DMS 273 (cell line): ENCODE measurements around the gene TIE1.
A peak's percentile ranks its signal among the peaks of the same experiment; 100 is the strongest.

ENCODE experiments used
- DNase-seq: peaks from one replicate; lab custom pipeline; 2025; ENCODE audit not compliant: unreplicated experiment; lab: John Stamatoyannopoulos, UW

TIE1 gene

DNA sequence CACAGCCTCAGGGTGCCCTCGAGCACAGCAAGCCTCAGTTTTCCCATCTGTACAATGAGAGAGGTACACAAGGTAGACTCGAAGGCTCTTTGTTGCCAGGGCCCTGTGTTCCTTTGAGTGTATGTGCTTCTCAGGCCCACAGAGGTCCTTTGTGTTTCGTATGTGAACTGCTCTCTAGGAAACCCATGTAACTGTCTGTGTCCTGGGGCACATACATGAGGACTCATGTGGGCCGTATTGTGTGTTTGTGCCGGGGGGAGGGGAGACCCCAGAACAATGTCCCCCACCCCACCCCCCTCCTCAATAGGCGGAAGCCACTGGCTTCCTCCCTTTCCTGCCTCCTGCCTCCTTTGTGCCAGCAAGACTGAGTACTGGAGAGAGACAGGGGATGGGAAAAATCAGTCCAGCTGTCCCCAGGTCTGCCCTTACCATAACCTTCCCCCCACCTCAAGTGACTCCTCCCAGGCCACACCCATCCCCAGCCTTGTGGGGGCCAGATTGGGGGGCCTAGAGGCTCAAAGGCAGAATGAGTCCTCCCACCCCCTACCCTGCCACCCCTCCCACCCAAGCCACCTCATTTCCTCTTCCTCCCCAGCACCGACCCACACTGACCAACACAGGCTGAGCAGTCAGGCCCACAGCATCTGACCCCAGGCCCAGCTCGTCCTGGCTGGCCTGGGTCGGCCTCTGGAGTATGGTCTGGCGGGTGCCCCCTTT lies at the start of gene TIE1:
Gene TIE1, plus strand, starts transcription at position 605 of the 717 bp plus-strand sequence. Its CDS starts 90 bp downstream, at position 695.
- DNase-seq = no peak

DNA sequence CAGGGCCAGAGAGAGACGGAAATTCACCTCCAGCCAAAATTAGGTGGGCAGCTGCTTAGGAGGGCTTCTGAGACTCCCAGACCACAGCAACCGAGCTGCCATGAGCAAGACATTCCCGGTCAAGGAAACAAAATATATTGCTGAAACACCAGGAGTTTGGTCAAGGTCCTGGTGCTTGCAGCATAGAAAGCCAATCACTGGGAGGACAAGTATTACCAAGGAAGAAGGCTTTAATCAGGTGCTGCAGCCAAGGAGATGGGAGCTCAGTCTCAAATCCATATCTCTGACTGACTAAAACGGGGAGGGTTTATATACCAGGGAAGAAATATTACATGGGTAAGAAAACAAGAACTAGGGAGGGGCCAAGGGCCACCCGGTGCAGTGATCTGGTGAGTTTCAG lies 49.8 kb upstream of the TIE1 start:
- no peak for DNase-seq

DNA sequence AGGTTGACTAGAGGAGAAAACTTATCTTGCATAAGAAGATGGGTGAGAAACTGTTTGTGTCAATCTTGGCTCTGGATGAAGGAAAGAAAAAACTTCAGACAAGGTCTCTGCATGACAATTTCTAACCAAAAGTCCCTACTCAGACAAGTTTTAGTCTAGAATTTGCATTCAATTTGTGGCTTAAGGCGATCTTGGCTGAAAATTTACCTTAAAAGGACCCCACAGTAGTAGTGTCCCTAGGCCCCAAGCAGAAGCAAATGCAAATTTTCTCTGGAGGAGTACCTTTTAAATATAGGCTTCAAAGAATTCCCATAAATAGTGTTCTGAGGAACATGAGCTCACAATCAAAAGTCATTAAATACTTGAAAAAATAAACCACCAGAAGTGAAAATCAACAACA lies 48.6 kb upstream of the TIE1 start:
- no peak for DNase-seq

DNA sequence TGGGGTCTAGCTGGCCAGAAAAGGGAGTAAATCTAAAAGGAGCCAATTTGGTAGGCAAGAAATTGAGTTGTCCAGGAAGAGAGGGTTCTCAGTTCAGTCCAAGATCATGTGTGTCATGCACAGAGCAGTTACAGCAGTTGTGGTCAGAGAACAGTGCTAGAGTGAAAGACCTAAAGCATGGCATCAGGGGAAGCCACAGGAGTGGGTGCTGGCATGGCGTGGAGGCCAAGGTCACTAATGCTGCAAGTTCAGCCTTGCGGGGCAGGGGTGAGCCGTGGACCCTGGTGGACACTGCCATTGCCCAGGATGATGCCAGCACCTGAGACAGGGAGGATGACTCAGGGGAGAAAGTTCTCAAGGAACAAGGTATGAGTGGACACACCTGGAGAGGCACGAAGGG lies 47.6 kb upstream of the TIE1 start:
- no peak for DNase-seq

DNA sequence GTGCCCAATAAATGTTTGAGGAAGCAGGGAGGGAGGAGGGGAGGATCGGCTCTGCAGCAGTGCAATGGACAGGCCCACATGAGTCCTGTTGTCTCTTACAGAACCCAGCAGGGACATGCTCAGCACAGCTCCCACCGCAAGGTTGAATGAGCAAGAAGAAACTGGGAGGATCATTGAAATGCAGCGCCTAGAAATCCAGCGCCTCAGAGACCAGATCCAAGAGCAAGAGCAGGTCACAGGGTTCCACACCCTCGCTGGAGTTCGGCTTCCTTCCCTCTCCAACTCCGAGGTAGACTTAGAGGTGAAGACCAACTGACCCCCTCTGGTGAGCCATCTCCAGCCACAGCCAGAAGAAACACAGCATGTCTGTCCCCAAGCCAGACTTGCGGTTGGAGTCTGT lies 46.9 kb upstream of the TIE1 start:
- no peak for DNase-seq

DNA sequence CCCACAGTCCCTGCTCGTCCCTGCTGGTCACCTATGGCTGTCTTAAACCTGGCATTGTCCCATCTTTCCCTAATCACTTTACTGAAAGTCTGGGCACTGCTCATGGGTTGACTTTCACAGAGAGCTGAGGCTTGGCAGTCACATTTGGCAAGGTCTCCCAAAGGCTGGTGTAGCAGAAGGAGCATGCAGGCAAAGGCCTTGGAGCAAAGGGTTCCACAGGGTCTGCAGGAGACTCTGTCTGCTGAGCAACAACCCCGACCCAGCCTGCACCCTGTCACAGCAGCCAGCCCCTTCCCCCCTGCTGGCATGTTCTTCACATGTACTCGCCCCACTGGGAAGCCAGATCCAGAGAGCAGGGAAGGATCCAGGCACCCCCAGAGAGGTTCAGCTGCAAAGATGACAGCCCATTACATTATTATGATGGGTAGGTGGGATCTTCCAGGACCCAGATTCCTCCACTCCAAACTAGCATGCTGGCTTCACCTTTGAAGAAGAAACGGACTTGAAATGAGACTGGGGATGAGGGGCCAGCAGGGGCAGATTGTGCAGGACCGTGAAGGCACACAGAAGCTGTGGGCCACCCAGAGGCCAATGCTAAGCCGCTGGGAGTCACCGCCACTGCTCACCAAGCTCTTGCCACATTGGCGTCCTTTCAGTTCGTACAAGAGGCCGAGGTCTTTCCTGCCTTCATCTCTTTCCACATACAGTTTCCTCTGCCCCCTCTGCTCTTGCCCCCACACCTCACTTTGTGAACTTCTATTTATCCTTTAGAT lies 45.2 kb upstream of the TIE1 start:
- DNase-seq = no peak

DNA sequence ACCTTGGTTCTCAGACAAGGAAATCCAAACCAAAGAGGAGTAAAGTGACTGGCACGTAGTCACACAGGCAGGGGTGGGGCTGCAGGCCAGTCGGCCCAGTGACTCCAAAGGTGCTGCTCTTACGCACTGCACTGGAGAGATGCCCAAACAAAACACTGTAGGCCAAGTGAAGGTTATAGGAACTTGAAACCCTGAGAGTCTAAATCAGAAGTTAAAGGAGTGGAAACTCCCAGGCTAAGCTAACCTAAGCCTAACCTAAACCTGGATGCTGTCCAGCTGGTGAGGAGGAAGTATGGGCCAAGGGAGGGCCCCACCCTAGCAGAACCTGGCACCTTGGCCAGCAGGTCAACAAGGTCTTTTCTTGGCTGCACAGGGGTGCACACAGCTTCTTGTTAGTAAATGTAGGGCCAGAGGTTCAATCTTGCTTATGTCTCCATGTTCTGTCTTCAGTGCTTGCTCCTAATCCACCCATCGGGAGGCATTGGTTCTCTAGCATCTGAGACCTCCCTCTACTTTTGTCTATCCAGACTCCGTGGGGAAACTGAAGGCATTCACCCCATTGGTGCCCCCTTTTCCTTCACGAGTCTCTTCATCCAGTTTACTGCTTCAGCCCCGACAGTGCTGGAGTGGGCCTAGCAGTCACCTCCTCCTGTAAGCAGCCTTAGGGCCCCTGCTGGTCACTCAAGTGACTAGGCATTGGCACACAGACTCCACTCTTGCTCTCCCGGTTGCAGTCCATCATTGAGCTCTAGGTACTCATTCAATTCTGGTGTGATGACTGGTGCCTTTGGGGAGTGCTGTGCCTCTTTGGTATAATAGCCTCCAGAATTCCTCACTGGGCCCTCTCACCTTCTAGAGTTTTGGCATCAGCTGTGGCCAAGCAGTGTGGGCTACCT lies 43.9 kb upstream of the TIE1 start:
- DNase-seq = no peak

DNA sequence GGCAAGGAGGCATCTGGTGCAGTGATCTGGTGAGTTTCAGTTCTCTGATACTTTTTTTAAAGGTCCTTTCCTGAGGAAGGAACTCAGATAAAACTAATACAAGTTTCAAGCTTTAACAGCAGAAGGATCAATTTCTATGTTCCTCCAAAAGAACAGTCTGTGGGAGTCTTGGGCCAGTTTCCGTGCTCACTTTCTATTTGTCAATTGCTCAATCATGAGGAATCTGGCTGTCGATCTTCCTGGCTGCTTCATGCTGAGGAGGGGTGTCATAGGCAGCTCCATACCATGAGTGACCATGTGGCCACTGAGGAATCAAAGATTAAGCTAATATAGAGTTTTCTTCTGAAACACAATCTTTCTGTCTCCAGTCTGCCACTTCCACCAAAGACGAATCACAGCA lies 42.4 kb upstream of the TIE1 start:
- no peak for DNase-seq

DNA sequence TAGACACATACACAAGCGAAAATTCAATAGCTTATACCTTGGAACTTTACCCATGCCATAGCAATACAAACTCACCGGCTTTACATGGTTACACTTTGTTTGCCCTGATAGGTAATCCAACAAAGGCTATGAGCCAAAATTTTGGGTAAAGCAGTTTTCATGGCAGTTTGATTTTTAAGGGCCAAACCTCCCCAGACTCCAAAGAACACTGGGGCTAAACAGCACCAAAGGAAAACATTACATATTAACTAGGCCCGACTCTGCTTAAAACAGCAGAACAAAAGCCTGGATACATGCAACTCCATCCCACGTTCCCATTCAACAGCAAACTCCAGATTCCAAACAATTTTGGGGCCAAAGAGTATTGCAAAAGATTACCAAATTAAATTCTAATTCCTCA lies 35.4 kb upstream of the TIE1 start:
- DNase-seq = no peak

DNA sequence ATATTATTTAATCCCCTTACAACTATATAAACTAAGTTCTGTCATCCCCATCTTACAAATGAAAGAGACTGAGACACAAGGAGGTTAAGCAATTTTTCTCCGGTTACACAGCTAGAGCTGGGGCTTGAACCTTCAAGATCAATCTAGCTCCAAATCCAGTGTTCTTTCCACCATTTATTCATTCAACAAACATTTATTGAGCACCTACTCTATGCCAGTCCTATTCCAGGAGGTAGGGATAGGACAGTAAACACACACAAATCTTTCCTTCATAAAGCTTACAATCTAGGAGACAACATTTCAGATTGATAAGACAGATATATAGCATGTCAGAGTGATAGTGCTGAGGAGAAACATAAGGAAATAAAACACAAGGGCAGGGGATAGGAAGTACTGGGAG lies 33.9 kb upstream of the TIE1 start:
- no peak for DNase-seq

DNA sequence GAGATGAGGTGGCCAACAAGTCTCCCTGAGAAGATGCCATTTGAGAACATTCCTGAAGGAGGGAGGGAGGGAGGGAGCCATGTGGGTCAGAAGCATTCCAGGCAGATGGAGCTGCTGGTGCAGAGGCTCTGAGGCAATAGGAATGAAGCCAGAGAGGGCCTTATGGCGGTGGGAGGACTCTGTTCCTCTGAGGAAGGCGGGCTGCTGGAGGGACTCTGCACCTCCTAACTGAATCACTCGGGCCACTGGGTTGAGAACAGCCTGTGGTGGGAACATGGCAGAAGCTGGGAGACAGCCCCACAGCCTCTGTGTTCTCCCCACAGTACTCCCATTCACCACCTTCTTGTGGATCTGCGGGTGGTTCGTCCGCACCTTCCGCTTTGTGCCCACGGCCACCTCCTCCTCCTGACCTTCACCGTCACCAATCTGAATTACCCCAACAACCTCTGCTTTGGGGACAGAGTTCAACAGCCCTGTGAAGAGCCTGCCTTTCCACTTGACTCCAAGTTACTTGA lies 33.4 kb upstream of the TIE1 start:
- peak; percentile 51 for DNase-seq

DNA sequence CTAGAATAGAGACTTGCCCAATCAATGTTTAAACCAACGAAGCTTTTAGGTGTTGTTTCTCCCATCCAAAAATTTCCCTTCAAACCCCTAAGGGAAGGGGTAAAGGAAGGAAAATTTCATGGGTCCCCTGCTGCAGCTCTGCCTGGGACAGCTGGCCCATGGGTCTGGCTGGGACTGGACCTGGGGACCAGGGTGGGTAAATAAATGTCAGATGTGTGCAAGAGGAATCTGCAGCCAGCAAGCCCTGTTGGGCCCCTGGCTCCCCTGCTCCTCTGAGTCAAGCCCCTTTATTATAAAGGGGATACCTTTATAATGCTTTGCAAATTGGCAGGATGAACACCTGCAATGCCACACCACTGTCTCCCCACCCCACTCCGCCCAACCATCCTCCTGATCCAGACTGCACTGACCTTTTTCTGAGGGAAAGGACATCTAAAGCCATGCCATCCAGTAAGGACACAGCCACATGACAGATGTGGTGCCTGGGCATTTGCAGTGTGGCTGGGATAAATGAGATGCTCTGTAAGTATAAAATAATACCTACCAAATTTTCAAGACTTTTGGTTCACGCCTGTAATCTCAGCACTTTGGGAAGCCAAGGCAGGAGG lies 32.9 kb upstream of the TIE1 start:
- no peak for DNase-seq

DNA sequence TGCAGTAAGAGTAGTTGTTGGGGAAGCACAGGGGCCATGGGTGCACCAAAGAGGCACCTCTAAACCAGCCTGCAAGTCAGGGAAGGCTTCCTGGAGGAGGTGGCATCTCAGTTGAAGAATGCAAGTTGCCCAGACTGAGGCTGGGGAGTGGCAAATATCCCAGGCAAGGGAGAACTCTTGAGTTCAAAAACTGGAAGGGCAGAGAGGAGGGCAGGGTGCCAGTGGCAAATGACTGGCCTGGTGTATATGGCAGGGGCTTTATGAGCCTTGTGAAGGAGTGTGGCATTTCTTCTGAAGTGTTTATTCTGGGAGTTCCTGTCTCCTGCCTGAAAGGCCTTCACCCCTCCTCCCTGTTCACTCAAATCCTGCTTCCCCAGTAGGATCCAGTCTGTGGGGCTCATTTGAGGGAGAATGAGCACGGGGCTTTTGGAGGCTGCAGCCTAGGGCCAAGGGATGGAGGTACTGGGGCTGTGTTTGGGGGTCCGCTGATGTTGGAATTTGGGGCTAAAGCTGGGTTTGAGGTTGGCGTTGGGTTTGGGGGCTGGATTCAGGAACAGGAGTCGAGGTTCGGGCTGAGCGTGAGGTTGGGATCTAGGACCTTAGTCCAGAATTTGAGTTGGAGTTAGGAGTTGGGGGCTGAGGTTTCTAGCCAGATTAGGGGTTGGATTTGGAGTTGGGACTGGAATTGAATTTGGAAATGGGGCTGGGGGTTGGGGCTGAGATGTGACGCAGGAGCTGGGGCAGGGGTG lies 31.0 kb upstream of the TIE1 start, which contains the start of gene TMEM125:
Gene TMEM125, plus strand, starts transcription at position 357 of the 749 bp plus-strand sequence. CDS start 2,740 bp downstream, outside the sequence.
- DNase-seq = no peak

DNA sequence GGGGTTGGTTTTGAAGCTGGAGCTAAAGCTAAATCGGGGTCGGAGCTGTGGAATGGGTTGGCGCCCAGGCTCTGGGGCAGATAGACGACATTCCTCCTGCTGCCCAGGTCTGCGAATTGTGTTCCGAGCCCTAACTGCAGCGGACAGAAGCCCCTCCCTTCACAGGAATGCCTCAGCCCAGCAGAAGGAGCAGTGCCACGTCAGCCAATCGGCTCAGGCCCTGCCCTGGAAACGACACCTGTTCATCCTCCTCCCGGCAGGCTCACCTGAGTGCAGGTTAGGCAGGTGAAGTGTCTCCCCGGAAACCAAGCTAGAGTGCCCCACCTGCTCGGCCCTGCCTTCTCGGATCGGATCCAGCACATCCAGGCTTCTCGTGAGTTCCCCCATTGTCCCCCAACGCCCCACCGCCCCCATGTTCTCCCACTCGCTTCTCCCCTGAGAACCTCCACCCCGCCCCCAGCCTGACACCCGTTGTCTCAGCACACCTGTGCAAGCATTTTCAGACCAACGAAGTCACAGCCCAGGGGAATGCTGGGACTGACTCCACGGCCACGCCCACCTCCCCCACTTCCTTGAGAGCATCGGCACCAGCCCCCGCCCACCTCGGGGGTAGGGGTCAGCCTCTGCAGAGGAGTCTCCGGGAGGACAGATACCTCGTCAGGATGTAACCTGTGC lies 30.2 kb upstream of the TIE1 start:
- no peak for DNase-seq

DNA sequence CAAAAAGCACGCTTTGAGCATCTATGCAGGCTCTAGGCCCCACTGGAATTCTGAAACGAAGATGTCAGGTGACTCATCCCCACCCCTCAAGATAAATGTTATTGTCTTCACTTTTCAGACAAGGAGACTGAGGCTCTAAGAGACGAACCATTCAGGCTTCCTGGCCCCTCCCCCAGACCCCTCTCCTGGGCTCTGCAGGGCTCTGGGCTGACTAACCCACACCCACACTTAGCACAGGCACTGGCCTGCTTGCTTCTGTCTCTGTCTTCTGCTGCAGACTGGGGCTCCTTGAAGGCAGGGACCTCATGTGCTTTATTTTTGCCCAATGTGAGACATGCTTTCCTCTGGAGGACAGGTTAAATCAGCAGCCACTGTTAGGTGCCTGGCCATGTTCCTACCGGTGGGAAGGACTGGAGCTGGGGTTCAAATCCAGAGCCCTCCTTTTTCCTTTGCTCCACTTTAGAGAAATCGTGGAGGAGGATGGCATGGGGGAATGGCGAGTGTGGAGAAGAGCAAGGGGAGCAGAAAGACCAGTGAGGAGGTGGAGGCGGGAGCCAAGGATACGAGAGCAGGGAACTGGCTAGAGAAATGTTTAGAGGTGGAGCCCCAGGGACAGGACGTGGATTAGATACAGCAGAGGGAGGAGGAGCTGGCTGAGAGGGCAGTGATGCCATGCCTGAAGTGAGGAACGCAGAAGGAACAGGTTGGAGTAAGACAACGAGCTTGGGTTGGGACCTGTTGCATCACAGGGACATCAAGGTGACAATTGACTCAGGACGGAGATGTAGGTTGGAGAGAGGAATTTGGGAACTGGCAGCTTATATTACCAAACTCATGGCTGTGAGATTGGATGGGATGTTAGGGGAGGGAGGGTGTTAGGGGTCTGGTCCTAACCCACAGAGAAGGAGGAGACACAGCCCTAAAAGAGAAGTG lies 29.3 kb upstream of the TIE1 start:
- DNase-seq = no peak

DNA sequence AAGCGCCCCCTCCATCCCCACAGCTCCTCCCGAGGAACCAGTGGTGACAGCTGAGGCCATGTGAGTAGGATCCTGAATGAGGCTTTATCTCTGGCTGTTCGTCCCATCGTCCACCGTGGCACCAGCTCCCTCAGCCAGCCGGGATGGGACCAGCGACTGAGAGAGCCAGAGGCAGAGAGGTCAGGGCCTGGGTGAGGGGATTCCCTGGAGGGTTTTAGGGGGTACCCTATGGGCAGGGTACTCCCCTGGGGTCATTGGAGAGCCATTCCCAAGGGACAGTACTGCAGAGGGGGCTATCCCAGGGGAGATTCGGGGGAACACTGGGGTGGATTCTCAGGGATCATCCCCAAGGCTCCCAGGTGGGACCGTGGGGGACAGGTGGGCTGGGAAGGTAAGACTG lies 28.6 kb upstream of the TIE1 start:
- no peak for DNase-seq

DNA sequence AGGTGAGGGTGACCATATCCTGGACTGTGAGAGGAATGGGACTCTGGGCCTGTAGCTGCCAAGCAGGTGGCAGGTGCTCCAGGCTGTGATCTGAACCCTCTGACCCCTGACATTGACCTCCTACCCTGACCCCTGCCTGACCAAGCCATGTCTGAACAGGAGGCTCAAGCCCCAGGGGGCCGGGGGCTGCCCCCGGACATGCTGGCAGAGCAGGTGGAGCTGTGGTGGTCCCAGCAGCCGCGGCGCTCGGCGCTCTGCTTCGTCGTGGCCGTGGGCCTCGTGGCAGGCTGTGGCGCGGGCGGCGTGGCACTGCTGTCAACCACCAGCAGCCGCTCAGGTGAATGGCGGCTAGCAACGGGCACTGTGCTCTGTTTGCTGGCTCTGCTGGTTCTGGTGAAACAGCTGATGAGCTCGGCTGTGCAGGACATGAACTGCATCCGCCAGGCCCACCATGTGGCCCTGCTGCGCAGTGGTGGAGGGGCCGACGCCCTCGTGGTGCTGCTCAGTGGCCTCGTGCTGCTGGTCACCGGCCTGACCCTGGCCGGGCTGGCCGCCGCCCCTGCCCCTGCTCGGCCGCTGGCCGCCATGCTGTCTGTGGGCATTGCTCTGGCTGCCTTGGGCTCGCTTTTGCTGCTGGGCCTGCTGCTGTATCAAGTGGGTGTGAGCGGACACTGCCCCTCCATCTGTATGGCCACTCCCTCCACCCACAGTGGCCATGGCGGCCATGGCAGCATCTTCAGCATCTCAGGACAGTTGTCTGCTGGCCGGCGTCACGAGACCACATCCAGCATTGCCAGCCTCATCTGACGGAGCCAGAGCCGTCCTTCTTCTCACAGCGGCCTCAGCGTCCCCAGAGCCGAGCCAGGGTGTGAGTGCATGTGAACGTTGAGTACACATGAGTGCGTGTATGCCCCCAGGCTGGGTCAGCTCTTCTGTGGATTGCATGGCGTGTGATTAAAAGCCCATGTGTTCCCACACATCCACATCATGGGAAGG lies 27.9 kb upstream of the TIE1 start:
- no peak for DNase-seq
